ENCODE measurements around the gene MTUS2. TPM values are rescaled to one million over a fixed set of nuclear protein-coding genes. Genes with fewer than 3 reads are reported as not detected.

MTUS2 gene
- total RNA-seq, 1 donor from 2014 or later = 0.67 TPM

GRCh38 chr13:28953714-28954418 lies 133.7 kb downstream of the MTUS2 start:
- no peak overlapping the region for H3K27ac Mint-ChIP-seq
- no peaks in the 10 kb centered on the region for H3K27me3 Mint-ChIP-seq (ENCODE audit: insufficient read depth, low read depth)
- no peak for DNase-seq (ENCODE audit: low spot score)

GRCh38 chr13:28954419-28954725 lies 134.2 kb downstream of the MTUS2 start:
- Histone ChIP-seq H3K4me1 (no peaks in the 10 kb centered on the region), H4K20me1 (ENCODE audit: low read depth) (no peaks in the 10 kb centered on the region), H3K4me2 (no peak overlapping the region), H3K27ac (no peak overlapping the region), H2AFZ (replicated peaks) (no peak overlapping the region), H3K36me3 (no peaks in the 10 kb centered on the region), H3K9ac (no peak overlapping the region), H3K4me3 (no peak overlapping the region), H3F3A (ENCODE audit: low read depth) (no peaks in the 10 kb centered on the region), H3K27me3 (peaks cover 4% of the 10 kb centered on the region), H3K9me3 (ENCODE audit: low read depth) (no peaks in the 10 kb centered on the region), H3K79me2 (ENCODE audit: low read depth) (no peaks in the 10 kb centered on the region)
- H3K9me3 Mint-ChIP-seq = no peaks in the 10 kb centered on the region
- H3K27ac Mint-ChIP-seq = no peak overlapping the region
- no peaks in the 10 kb centered on the region for H3K36me3 Mint-ChIP-seq
- H3K4me1 Mint-ChIP-seq = no peaks in the 10 kb centered on the region
- no peaks in the 10 kb centered on the region for H3K27me3 Mint-ChIP-seq (ENCODE audit: insufficient read depth, low read depth)
- TF ChIP-seq EZH2 (IDR thresholded peaks at IDR 0.05) (no peak), CTCF (IDR thresholded peaks at IDR 0.05) (no peak), EZH2phosphoT487 (IDR thresholded peaks at IDR 0.05) (no peak)
- no peak overlapping the region for H3K4me3 Mint-ChIP-seq
- no peak for DNase-seq (ENCODE audit: low spot score)

More at GRCh38 chr13:28953714-28954418, 133.7 kb downstream of the MTUS2 start:
- H2AFZ ChIP-seq (replicated peaks) = no peak overlapping the region
- H3K4me3 Mint-ChIP-seq = no peak overlapping the region
- no peaks in the 10 kb centered on the region for H3F3A ChIP-seq (ENCODE audit: low read depth)
- no peak overlapping the region for H3K4me2 ChIP-seq
- no peaks in the 10 kb centered on the region for H3K9me3 ChIP-seq (ENCODE audit: low read depth)
- no peaks in the 10 kb centered on the region for H3K4me1 Mint-ChIP-seq
- no peaks in the 10 kb centered on the region for H3K36me3 Mint-ChIP-seq
- peaks cover 4% of the 10 kb centered on the region for H3K27me3 ChIP-seq
- no peak overlapping the region for H3K9ac ChIP-seq
- H3K4me1 ChIP-seq = no peaks in the 10 kb centered on the region
- no peak overlapping the region for H3K4me3 ChIP-seq
- no peak overlapping the region for H3K27ac ChIP-seq
- no peaks in the 10 kb centered on the region for H3K9me3 Mint-ChIP-seq
- no peaks in the 10 kb centered on the region for H4K20me1 ChIP-seq (ENCODE audit: low read depth)
- H3K36me3 ChIP-seq = no peaks in the 10 kb centered on the region
- H3K79me2 ChIP-seq (ENCODE audit: low read depth) = no peaks in the 10 kb centered on the region
- TF ChIP-seq CTCF (IDR thresholded peaks at IDR 0.05) (peak; percentile 44), EZH2phosphoT487 (IDR thresholded peaks at IDR 0.05) (no peak)

- Histone ChIP-seq H3F3A (ENCODE audit: low read depth) (no peaks in the 10 kb centered on the region), H3K36me3 (no peaks in the 10 kb centered on the region), H4K20me1 (ENCODE audit: low read depth) (no peaks in the 10 kb centered on the region), H3K9me3 (ENCODE audit: low read depth) (no peaks in the 10 kb centered on the region), H3K4me3 (no peak overlapping the region), H3K79me2 (ENCODE audit: low read depth) (no peaks in the 10 kb centered on the region), H3K4me2 (no peak overlapping the region), H3K4me1 (no peaks in the 10 kb centered on the region), H2AFZ (replicated peaks) (no peak overlapping the region), H3K27ac (no peak overlapping the region), H3K9ac (no peak overlapping the region), H3K27me3 (no peaks in the 10 kb centered on the region)
- TF ChIP-seq CTCF (IDR thresholded peaks at IDR 0.05) = no peak
- TF ChIP-seq EZH2phosphoT487 (IDR thresholded peaks at IDR 0.05) = no peak
- no peak for TF ChIP-seq EZH2 (IDR thresholded peaks at IDR 0.05)
- no peak for DNase-seq (ENCODE audit: low spot score)
- no peaks in the 10 kb centered on the region for H3K4me1 Mint-ChIP-seq
- no peaks in the 10 kb centered on the region for H3K36me3 Mint-ChIP-seq
- no peak overlapping the region for H3K4me3 Mint-ChIP-seq
- H3K27me3 Mint-ChIP-seq (ENCODE audit: insufficient read depth, low read depth) = no peaks in the 10 kb centered on the region
- no peak overlapping the region for H3K27ac Mint-ChIP-seq
- no peaks in the 10 kb centered on the region for H3K9me3 Mint-ChIP-seq
Measured at GRCh38 chr13:28954810-28955209, 134.7 kb downstream of the MTUS2 start.

Measured in neural progenitor cell (in vitro differentiated cells).